ENCODE data around the gene CLIP4. TPM values are rescaled to one million over a fixed set of nuclear protein-coding genes. Genes with fewer than 3 reads are reported as not detected.

The CLIP4 gene
- total RNA-seq, 1 experiment from 2014 or later, result 134 TPM

- Histone ChIP-seq H3F3A (ENCODE audit: insufficient read depth, low read depth) (peaks cover 34% of the 10 kb centered on the region), H3K4me3 (peak overlapping the region; percentile 54), H3K9me2 (ENCODE audit: insufficient read depth) (no peaks in the 10 kb centered on the region), H3K4me1 (replicated peaks; ENCODE audit: insufficient read depth) (peaks cover 62% of the 10 kb centered on the region), H2AFZ (no peak overlapping the region), H3K79me2 (ENCODE audit: low read depth) (peaks cover 76% of the 10 kb centered on the region), H3K27me3 (ENCODE audit: insufficient read depth, low read depth) (no peaks in the 10 kb centered on the region), H4K20me1 (ENCODE audit: insufficient read depth) (no peaks in the 10 kb centered on the region), H3K9me3 (ENCODE audit: insufficient read depth, low read depth) (peaks cover 30% of the 10 kb centered on the region; the same call in 1 of the 2 replicates), H3K36me3 (ENCODE audit: low read depth) (peaks cover 77% of the 10 kb centered on the region), H3K27ac (peak overlapping the region; percentile 97), H3K4me2 (peak overlapping the region; percentile 79)
- DNase-seq, result peak in 1 of 2 experiments; percentile 44
- POLR2A ChIA-PET (ENCODE audit: unreplicated experiment), result interaction anchor here (0.6 to 2.7 kb wide), 10 partner anchors 9 to 847 kb away, joined by 3 to 85 read pairs (median 5); no protein-coding TSS in a partner anchor
- intact Hi-C loops (cut with micrococcal nuclease; ENCODE audit: unreplicated experiment), result loop anchor here (1.0 kb wide), 1 partner anchor 13 kb away; no protein-coding TSS in a partner anchor
- TF ChIP-seq CTCF (conservative IDR thresholded peaks at IDR 0.05) (no peak), EZH2 (IDR thresholded peaks at IDR 0.05; ENCODE audit: low read depth) (no peak)
- CTCF ChIA-PET, result interaction anchor here (1.2 to 2.7 kb wide), 2 partner anchors 12 to 22 kb away, joined by 6 to 24 read pairs; no protein-coding TSS in a partner anchor
- TSS peak; percentile 89 for BruUV-seq (replicated peaks)
Observed at GRCh38 chr2:29129586-29130281, 14.5 kb downstream of the CLIP4 start.

- no peak overlapping the region for H2AFZ ChIP-seq
- peak overlapping the region; percentile 79 for H3K4me2 ChIP-seq
- peaks cover 30% of the 10 kb centered on the region for H3F3A ChIP-seq (ENCODE audit: insufficient read depth, low read depth)
- POLR2A ChIA-PET (ENCODE audit: unreplicated experiment), result interaction anchor here (0.6 to 2.7 kb wide), 11 partner anchors 10 to 848 kb away, joined by 3 to 85 read pairs (median 5); partner anchors contain the start of gene WDR43
- no peaks in the 10 kb centered on the region for H3K9me2 ChIP-seq (ENCODE audit: insufficient read depth)
- H3K9me3 ChIP-seq (ENCODE audit: insufficient read depth, low read depth), result peaks cover 24% of the 10 kb centered on the region; the same call in 1 of the 2 replicates
- no peaks in the 10 kb centered on the region for H3K27me3 ChIP-seq (ENCODE audit: insufficient read depth, low read depth)
- peaks cover 59% of the 10 kb centered on the region for H3K4me1 ChIP-seq (replicated peaks; ENCODE audit: insufficient read depth)
- TF ChIP-seq EZH2 (IDR thresholded peaks at IDR 0.05; ENCODE audit: low read depth), result no peak
- TF ChIP-seq CTCF (conservative IDR thresholded peaks at IDR 0.05), result no peak
- H3K79me2 ChIP-seq (ENCODE audit: low read depth), result peaks cover 72% of the 10 kb centered on the region
- peak overlapping the region; percentile 97 for H3K27ac ChIP-seq
- no TSS peak for BruUV-seq (replicated peaks)
- no peaks in the 10 kb centered on the region for H4K20me1 ChIP-seq (ENCODE audit: insufficient read depth)
- H3K4me3 ChIP-seq, result peak overlapping the region; percentile 54
- CTCF ChIA-PET, result interaction anchor here (0.6 to 2.7 kb wide), 4 partner anchors 10 to 161 kb away, joined by 3 to 24 read pairs (median 5); no protein-coding TSS in a partner anchor
- H3K36me3 ChIP-seq (ENCODE audit: low read depth), result peaks cover 76% of the 10 kb centered on the region
- peak; percentile 62 to 88 for DNase-seq
- intact Hi-C loops (cut with micrococcal nuclease; ENCODE audit: unreplicated experiment), result loop anchor here (1.0 kb wide), 1 partner anchor 14 kb away; no protein-coding TSS in a partner anchor
Observed at GRCh38 chr2:29130295-29130694, 15.1 kb downstream of the CLIP4 start.

- intact Hi-C loops (cut with micrococcal nuclease; ENCODE audit: unreplicated experiment), result no loop called here
- Histone ChIP-seq H3F3A (ENCODE audit: insufficient read depth, low read depth) (peaks cover 14% of the 10 kb centered on the region), H2AFZ (no peak overlapping the region), H4K20me1 (ENCODE audit: insufficient read depth) (no peaks in the 10 kb centered on the region), H3K4me1 (replicated peaks; ENCODE audit: insufficient read depth) (peaks cover 24% of the 10 kb centered on the region), H3K27me3 (ENCODE audit: insufficient read depth, low read depth) (no peaks in the 10 kb centered on the region), H3K9me3 (ENCODE audit: insufficient read depth, low read depth) (peaks cover 14% of the 10 kb centered on the region; the same call in 1 of the 2 replicates), H3K79me2 (ENCODE audit: low read depth) (peaks cover 58% of the 10 kb centered on the region), H3K27ac (no peak overlapping the region), H3K4me2 (no peak overlapping the region), H3K36me3 (ENCODE audit: low read depth) (peaks cover 78% of the 10 kb centered on the region), H3K4me3 (no peak overlapping the region), H3K9me2 (ENCODE audit: insufficient read depth) (no peaks in the 10 kb centered on the region)
- POLR2A ChIA-PET (ENCODE audit: unreplicated experiment), result no interaction called here
- no peak for DNase-seq
- TF ChIP-seq CTCF (conservative IDR thresholded peaks at IDR 0.05), result no peak
- CTCF ChIA-PET, result no interaction called here
- BruUV-seq (replicated peaks), result no TSS peak
Observed at GRCh38 chr2:29134933-29135332, 19.7 kb downstream of the CLIP4 start.

All from PC-9 (cell line).